Measurements from ENCODE around the gene LNPK.
A peak's percentile ranks its signal among the peaks of the same experiment; 100 is the strongest.

LNPK gene

GRCh38 chr2:176022048-176022447, 20.0 kb upstream of the LNPK start:
- no peak overlapping the region for H3K4me3 ChIP-seq (ENCODE audit: low read length)
- TF ChIP-seq CTCF (conservative IDR thresholded peaks at IDR 0.05; ENCODE audit: low read length) = no peak

DNA sequence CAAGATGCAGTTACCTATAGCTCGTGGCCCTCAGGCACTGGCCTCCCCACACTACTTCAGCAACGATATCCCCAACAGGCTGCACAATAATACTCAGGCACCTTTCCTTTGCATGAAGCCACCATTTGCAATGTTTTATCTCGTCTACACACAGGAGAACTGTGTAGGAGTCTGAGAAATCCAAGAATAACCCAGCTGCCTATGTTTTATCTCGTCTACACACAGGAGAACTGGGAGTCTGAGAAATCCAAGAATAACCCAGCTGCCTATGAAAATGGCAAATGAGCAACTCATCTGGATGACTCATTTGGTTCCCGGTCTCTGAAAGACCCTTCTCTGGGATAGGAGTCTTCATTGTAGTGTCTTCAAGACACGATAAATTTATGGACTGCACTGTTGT, 18.3 kb upstream of the LNPK start:
- no peak for DNase-seq (ENCODE audit: low read depth)
- no peak overlapping the region for H3K4me3 ChIP-seq (ENCODE audit: low read length)
- no peak for TF ChIP-seq CTCF (conservative IDR thresholded peaks at IDR 0.05; ENCODE audit: low read length)

More at GRCh38 chr2:176022048-176022447, 20.0 kb upstream of the LNPK start:
- no peak for DNase-seq (ENCODE audit: low read depth)

GRCh38 chr2:176018708-176019107, 16.6 kb upstream of the LNPK start:
- no peak for DNase-seq (ENCODE audit: low read depth)
- no peak overlapping the region for H3K4me3 ChIP-seq (ENCODE audit: low read length)
- no peak for TF ChIP-seq CTCF (conservative IDR thresholded peaks at IDR 0.05; ENCODE audit: low read length)

- H3K4me3 ChIP-seq (ENCODE audit: low read length) = no peak overlapping the region
- no peak for TF ChIP-seq CTCF (conservative IDR thresholded peaks at IDR 0.05; ENCODE audit: low read length)
- DNase-seq (ENCODE audit: low read depth) = no peak
Observed at GRCh38 chr2:176009445-176009844, 7.4 kb upstream of the LNPK start.

- H3K4me3 ChIP-seq (ENCODE audit: low read length) = no peak overlapping the region
- TF ChIP-seq CTCF (conservative IDR thresholded peaks at IDR 0.05; ENCODE audit: low read length) = no peak
- no peak for DNase-seq (ENCODE audit: low read depth)
Observed at GRCh38 chr2:176004934-176005333, 2.9 kb upstream of the LNPK start.

DNA sequence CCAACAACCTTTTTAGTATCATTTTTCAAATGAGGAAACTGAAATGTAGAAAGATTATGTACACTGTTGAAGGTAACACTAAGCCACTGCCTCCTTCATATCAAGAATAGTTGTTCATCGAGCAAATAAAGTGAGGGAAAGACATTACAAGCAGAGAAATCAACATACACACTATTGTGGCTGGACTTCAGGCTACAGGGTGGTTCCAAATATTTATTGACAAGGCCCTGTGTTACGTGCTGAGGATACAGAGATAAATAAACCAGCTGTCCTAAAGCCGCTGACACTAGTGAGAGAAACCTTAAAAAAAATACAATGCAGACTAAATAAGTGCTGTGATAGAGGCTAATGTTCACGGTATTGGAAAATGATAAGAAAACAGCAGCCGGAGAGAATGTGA, 1.9 kb upstream of the LNPK start:
- H3K4me3 ChIP-seq (ENCODE audit: low read length) = no peak overlapping the region
- TF ChIP-seq CTCF (conservative IDR thresholded peaks at IDR 0.05; ENCODE audit: low read length) = no peak
- DNase-seq (ENCODE audit: low read depth) = no peak

DNA sequence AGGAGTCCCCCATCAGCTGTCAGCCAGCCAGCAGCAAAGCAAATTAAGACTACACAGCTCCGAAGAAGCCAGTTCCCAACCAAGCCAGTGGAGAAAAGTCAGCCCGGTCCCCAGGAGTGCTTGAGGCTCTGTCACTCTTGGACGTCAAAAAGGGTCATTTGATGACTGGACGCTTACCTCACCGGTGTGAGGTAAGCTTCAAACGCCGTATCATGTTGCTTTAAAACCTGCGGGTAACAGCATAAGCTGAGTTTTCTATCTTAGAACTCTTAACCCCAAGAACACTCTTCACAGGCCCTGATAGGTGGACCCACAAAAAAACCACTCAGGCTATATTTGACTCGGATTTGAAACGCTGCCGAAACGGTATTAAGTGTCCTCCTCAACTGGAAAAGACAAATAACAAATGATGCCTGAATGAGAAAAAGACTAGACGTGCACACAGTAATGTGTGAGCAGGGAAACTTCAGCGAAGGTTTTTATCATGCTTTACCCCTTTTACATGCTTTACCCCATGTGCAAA, 682 bp upstream of the LNPK start:
- DNase-seq (ENCODE audit: low read depth) = peak; percentile 11
- H3K4me3 ChIP-seq (ENCODE audit: low read length) = peak overlapping the region; percentile 86
- TF ChIP-seq CTCF (conservative IDR thresholded peaks at IDR 0.05; ENCODE audit: low read length) = no peak

All from AG10803 (cell line).